Tibial nerve (tissue), 4 donors: ENCODE results near the gene SLC1A1.

Experiments
- EP300 ChIP-seq, 2 donors: sonication (generic); formaldehyde crosslinking; IDR thresholded peaks; one replicate each; pipeline ENCODE4 v1.6.1; 2017; ENCODE audit warnings: antibody characterized with exemption in 2 of 2, mild to moderate bottlenecking in 1 of 2
- POLR2A ChIP-seq, 2 donors: fragments of 450-650 bp; IDR thresholded peaks; one replicate each; pipeline ENCODE4 v1.6.1; 2017; ENCODE audit warnings: antibody characterized with exemption in 2 of 2, mild to moderate bottlenecking in 2 of 2, moderate library complexity in 2 of 2
- TF ChIP-seq, protein P1 (sequence below), 5 experiments: fragments of 200-600 bp in 3 of 5; fragments of 450-650 bp in 2 of 5; sonication (generic) in 3 of 5; IDR thresholded peaks; one replicate each; pipeline ENCODE4 v1.5.1; 2016 to 2019; ENCODE audit warnings: antibody characterized with exemption in 5 of 5, mild to moderate bottlenecking in 3 of 5, moderate library complexity in 2 of 5

DNA sequence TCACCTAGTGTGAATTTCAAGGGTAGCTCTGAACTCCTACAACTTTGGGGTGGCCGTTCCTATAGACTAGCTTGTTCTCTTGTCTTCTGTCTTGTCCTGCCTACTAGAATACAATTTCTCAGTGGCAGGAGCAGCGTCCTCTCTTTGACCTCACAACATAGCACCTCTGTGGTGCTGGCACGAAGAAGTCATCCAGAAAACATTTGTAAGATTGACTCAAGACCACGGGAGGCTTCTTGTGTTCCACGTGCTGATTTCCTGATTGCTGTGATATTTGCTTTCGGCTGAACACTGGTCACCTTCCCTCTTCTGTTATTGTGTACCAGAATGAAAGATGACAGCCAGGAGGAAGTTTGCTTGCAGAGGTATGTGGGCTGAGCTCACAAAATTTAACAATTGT is 27.0 kb downstream of the SLC1A1 start:
- TF ChIP-seq, protein P1, sequence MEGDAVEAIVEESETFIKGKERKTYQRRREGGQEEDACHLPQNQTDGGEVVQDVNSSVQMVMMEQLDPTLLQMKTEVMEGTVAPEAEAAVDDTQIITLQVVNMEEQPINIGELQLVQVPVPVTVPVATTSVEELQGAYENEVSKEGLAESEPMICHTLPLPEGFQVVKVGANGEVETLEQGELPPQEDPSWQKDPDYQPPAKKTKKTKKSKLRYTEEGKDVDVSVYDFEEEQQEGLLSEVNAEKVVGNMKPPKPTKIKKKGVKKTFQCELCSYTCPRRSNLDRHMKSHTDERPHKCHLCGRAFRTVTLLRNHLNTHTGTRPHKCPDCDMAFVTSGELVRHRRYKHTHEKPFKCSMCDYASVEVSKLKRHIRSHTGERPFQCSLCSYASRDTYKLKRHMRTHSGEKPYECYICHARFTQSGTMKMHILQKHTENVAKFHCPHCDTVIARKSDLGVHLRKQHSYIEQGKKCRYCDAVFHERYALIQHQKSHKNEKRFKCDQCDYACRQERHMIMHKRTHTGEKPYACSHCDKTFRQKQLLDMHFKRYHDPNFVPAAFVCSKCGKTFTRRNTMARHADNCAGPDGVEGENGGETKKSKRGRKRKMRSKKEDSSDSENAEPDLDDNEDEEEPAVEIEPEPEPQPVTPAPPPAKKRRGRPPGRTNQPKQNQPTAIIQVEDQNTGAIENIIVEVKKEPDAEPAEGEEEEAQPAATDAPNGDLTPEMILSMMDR (IDR thresholded peaks at IDR 0.05), result no peak
- no peak for TF ChIP-seq POLR2A (IDR thresholded peaks at IDR 0.05)
- no peak for TF ChIP-seq EP300 (IDR thresholded peaks at IDR 0.05)
